SK-N-SH (cell line): ENCODE results near the gene PRAMEF17.
"Not testable (repeated sequence)": the region's sequence is repeated elsewhere in the genome, so short reads cannot be mapped to it uniquely, and the experiment has no call there.

Experiments
- CTCF ChIP-seq: fragments of 200-600 bp; sonication (generic); IDR thresholded peaks from 2 replicates; pipeline ENCODE4 v1.6.1; 2017; ENCODE audit warnings: antibody characterized with exemption, mild to moderate bottlenecking, moderate library complexity
- EP300 ChIP-seq, 2 experiments: IDR thresholded peaks; 2 replicates each; pipeline versions ENCODE4 v1.4.0 to v1.6.1; 2012; ENCODE audit warnings: borderline replicate concordance in 1 of 2, low read depth in 1 of 2, low read length in 1 of 2
- MAX ChIP-seq: IDR thresholded peaks from 2 replicates; pipeline ENCODE4 v1.4.0; 2012; ENCODE audit warnings: low read depth
- PBX3 ChIP-seq: IDR thresholded peaks from 2 replicates; pipeline ENCODE4; 2012
- POLR2AphosphoS5 ChIP-seq: IDR thresholded peaks from 2 replicates; pipeline ENCODE4 v1.6.1; 2012; ENCODE audit warnings: low read depth, low read length
- RAD21 ChIP-seq: IDR thresholded peaks from 2 replicates; pipeline ENCODE4 v1.6.1; 2012; ENCODE audit warnings: mild to moderate bottlenecking, low read length
- RCOR1 ChIP-seq: fragments of 150-350 bp; IDR thresholded peaks from 2 replicates; pipeline ENCODE4 v1.6.1; 2017; ENCODE audit warnings: antibody characterized with exemption, low read length
- REST ChIP-seq: IDR thresholded peaks from 2 replicates; pipeline ENCODE4 v1.6.1; 2012; ENCODE audit warnings: mild to moderate bottlenecking, low read depth, low read length, moderate library complexity
- RFX5 ChIP-seq: IDR thresholded peaks from 2 replicates; pipeline ENCODE4 v1.6.1; 2012; ENCODE audit warnings: mild to moderate bottlenecking, improper control_type of control experiment, low read length
- SMC3 ChIP-seq: IDR thresholded peaks from 2 replicates; pipeline ENCODE4 v1.6.1; 2012; ENCODE audit warnings: low read depth, low read length, improper control_type of control experiment
- TEAD4 ChIP-seq: IDR thresholded peaks from 2 replicates; pipeline ENCODE4 v1.4.0; 2012; ENCODE audit warnings: mild to moderate bottlenecking, borderline replicate concordance; ENCODE audit not compliant: insufficient read depth
- USF1 ChIP-seq: IDR thresholded peaks from 2 replicates; pipeline ENCODE4 v1.4.0; 2012; ENCODE audit warnings: low read depth, borderline replicate concordance

- not testable (repeated sequence) for TF ChIP-seq EP300 (IDR thresholded peaks at IDR 0.05; ENCODE audit: borderline replicate concordance in 1 of 2, low read depth in 1 of 2, low read length in 1 of 2); CTCF; POLR2AphosphoS5; MAX; USF1; RCOR1; PBX3; RAD21; SMC3; REST; TEAD4; RFX5
These were observed 46.9 kb upstream of the PRAMEF17 start for GRCh38 chr1:13342496-13342895.
